ENCODE data around the gene CDH13.

Gene CDH13

DNA sequence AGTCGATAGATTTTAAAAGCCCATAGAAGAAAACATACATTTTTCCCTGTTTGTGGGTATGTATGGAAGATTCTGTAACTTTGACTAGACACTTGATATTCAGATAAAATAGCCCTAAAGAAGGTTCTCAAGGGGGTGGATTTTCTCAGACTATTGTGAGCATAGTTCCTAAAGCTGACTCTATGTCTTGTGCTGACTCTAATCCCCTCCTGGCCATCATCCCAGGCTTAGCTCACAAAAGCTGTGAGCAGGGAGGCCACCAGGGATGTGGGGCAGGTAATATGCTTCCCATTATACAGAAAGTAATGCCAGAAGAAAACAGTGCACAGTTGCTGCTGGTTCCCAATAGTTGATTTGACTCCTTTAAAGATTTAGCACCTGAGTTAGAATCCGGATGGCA lies 32.0 kb downstream of the CDH13 start:
- H4K20me1 ChIP-seq (ENCODE audit: insufficient read depth, low read length): no peaks in the 10 kb centered on the region
- H3K27ac ChIP-seq (ENCODE audit: low read length): no peak overlapping the region
- ATAC-seq (ENCODE audit: insufficient read depth, low read depth) (no peak), DNase-seq (no peak)
- no peaks in the 10 kb centered on the region for H3K79me2 ChIP-seq (ENCODE audit: insufficient read depth, low read length)
- peaks cover 2% of the 10 kb centered on the region for H3K27me3 ChIP-seq (ENCODE audit: insufficient read depth, low read length, poor library complexity)
- H3K9me3 ChIP-seq (ENCODE audit: insufficient read depth, low read length, severe bottlenecking): no peaks in the 10 kb centered on the region
- H3K4me1 ChIP-seq (ENCODE audit: insufficient read depth, low read length): peaks cover 21% of the 10 kb centered on the region
- H3K9ac ChIP-seq (ENCODE audit: low read depth, low read length): no peak overlapping the region
- no peaks in the 10 kb centered on the region for H3K36me3 ChIP-seq (ENCODE audit: insufficient read depth, low read length)
- no peak for TF ChIP-seq EZH2 (IDR thresholded peaks at IDR 0.05; ENCODE audit: borderline replicate concordance, low read depth, low read length, severe bottlenecking)
- TF ChIP-seq, protein P1, sequence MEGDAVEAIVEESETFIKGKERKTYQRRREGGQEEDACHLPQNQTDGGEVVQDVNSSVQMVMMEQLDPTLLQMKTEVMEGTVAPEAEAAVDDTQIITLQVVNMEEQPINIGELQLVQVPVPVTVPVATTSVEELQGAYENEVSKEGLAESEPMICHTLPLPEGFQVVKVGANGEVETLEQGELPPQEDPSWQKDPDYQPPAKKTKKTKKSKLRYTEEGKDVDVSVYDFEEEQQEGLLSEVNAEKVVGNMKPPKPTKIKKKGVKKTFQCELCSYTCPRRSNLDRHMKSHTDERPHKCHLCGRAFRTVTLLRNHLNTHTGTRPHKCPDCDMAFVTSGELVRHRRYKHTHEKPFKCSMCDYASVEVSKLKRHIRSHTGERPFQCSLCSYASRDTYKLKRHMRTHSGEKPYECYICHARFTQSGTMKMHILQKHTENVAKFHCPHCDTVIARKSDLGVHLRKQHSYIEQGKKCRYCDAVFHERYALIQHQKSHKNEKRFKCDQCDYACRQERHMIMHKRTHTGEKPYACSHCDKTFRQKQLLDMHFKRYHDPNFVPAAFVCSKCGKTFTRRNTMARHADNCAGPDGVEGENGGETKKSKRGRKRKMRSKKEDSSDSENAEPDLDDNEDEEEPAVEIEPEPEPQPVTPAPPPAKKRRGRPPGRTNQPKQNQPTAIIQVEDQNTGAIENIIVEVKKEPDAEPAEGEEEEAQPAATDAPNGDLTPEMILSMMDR (IDR thresholded peaks at IDR 0.05; ENCODE audit: borderline replicate concordance, extremely low read depth, low read length, poor library complexity, severe bottlenecking): no peak
- H3K4me2 ChIP-seq (ENCODE audit: insufficient read depth, low read length): no peak overlapping the region
- no peak overlapping the region for H3K4me3 ChIP-seq (ENCODE audit: low read depth in 1 of 2, low read length in 2 of 2)
- no peak overlapping the region for H2AFZ ChIP-seq (ENCODE audit: low read depth, low read length)

DNA sequence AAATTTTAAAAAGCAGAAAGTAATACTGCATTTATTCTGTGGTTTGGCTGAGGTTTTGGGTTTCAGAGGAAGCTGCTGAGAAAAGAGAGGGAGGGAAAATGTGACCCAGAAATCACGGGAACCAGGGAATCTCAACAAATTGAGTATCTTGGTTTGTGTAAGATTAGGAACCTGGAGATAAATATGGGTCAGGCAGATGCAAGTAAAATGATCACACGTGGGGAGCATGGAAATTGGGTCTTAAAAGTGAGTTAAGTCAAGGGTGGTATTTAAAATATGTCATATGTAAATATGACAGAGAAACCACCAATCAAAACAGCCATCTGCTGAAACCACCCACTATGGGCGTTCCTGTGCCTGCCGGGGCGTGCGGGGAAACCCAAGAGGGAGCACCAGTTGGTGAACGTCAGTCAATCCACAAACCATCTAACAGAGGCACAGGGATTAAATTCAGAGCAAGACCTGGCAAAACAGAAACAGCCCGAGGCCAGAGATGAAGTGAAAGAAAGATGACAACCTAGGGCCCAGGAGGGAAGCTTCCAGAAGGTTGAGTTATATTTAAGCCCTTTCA lies 33.4 kb downstream of the CDH13 start:
- TF ChIP-seq EZH2 (IDR thresholded peaks at IDR 0.05; ENCODE audit: borderline replicate concordance, low read depth, low read length, severe bottlenecking): no peak
- TF ChIP-seq, protein P1 (IDR thresholded peaks at IDR 0.05; ENCODE audit: borderline replicate concordance, extremely low read depth, low read length, poor library complexity, severe bottlenecking): no peak
- peak; percentile 10 for DNase-seq

DNA sequence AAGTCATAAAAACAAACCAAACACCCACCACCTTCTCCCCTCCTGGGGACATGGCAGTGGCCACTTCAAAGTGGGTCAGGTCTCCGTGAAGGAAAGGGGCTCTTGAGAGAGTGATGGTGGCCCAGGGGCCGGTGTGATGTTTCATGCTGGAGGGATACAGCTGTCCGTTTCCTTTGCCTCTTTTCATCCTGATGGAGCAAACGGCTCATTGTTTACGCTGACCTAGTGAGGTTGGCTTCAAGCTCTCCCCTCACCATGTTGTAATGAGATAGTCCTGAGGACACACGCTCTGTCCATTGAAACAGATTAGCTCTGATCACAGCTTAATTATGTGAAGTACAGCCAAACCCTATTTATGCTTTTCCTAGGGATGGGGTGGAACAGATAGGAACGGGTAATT lies 34.2 kb downstream of the CDH13 start:
- no peaks in the 10 kb centered on the region for H4K20me1 ChIP-seq (ENCODE audit: insufficient read depth, low read length)
- DNase-seq: no peak
- no peak overlapping the region for H3K4me3 ChIP-seq (ENCODE audit: low read depth in 1 of 2, low read length in 2 of 2)
- H3K9me3 ChIP-seq (ENCODE audit: insufficient read depth, low read length, severe bottlenecking): no peaks in the 10 kb centered on the region
- no peaks in the 10 kb centered on the region for H3K36me3 ChIP-seq (ENCODE audit: insufficient read depth, low read length)
- ATAC-seq (ENCODE audit: insufficient read depth, low read depth): no peak
- no peak overlapping the region for H2AFZ ChIP-seq (ENCODE audit: low read depth, low read length)
- H3K4me2 ChIP-seq (ENCODE audit: insufficient read depth, low read length): no peak overlapping the region
- TF ChIP-seq EZH2 (IDR thresholded peaks at IDR 0.05; ENCODE audit: borderline replicate concordance, low read depth, low read length, severe bottlenecking): no peak
- TF ChIP-seq, protein P1 (IDR thresholded peaks at IDR 0.05; ENCODE audit: borderline replicate concordance, extremely low read depth, low read length, poor library complexity, severe bottlenecking): no peak
- H3K9ac ChIP-seq (ENCODE audit: low read depth, low read length): no peak overlapping the region
- no peak overlapping the region for H3K27ac ChIP-seq (ENCODE audit: low read length)
- peaks cover 5% of the 10 kb centered on the region for H3K4me1 ChIP-seq (ENCODE audit: insufficient read depth, low read length)
- no peaks in the 10 kb centered on the region for H3K79me2 ChIP-seq (ENCODE audit: insufficient read depth, low read length)
- peaks cover 2% of the 10 kb centered on the region for H3K27me3 ChIP-seq (ENCODE audit: insufficient read depth, low read length, poor library complexity)

More for the DNA sequence above, 33.4 kb downstream of the CDH13 start:
- Histone ChIP-seq H2AFZ (ENCODE audit: low read depth, low read length) (no peak overlapping the region), H3K4me2 (ENCODE audit: insufficient read depth, low read length) (no peak overlapping the region), H3K4me3 (ENCODE audit: low read depth in 1 of 2, low read length in 2 of 2) (no peak overlapping the region), H3K27ac (ENCODE audit: low read length) (no peak overlapping the region), H3K36me3 (ENCODE audit: insufficient read depth, low read length) (no peaks in the 10 kb centered on the region), H3K4me1 (ENCODE audit: insufficient read depth, low read length) (peaks cover 13% of the 10 kb centered on the region), H3K79me2 (ENCODE audit: insufficient read depth, low read length) (no peaks in the 10 kb centered on the region), H4K20me1 (ENCODE audit: insufficient read depth, low read length) (no peaks in the 10 kb centered on the region), H3K9me3 (ENCODE audit: insufficient read depth, low read length, severe bottlenecking) (no peaks in the 10 kb centered on the region), H3K9ac (ENCODE audit: low read depth, low read length) (no peak overlapping the region), H3K27me3 (ENCODE audit: insufficient read depth, low read length, poor library complexity) (peaks cover 2% of the 10 kb centered on the region)
- no peak for ATAC-seq (ENCODE audit: insufficient read depth, low read depth)
